HepG2 (cell line): ENCODE data around the gene UBE2D3. TPM values are rescaled to one million over a fixed set of nuclear protein-coding genes. Genes with fewer than 3 reads are reported as not detected.
A peak's percentile ranks its signal among the peaks of the same experiment; 100 is the strongest.

ENCODE experiments used
- ATAC-seq: fragments of 200-7000 bp; cut with Tn5 transposase; 3 replicates; pipeline ENCODE4 v1.9.1; 2020; ENCODE audit warnings: mild to moderate bottlenecking, moderate library complexity
- BruUV-seq: library from RNA; stranded (reverse); fragments of 400-500 nt; replicated peaks from 2 replicates; lab custom pipeline; 2021; lab: Mats Ljungman, UMichigan
- CTCF ChIA-PET: fragments of 300-600 bp; formaldehyde crosslinking; extraction: SDS; loops from one replicate; lab custom pipeline; 2021; ENCODE audit warnings: low total read pairs, inconsistent platforms, low intra/inter-chr PET ratio; lab: Yijun Ruan, JAX
- POLR2A ChIA-PET: fragments of 350-600 bp; sonication (Branson Sonifier 250); formaldehyde crosslinking; loops from one replicate; lab custom pipeline; 2020; ENCODE audit warnings: antibody characterized with exemption, inconsistent platforms; lab: Yijun Ruan, JAX
- DNase-seq: peaks from one replicate; pipeline ENCODE4 v3.0.0-alpha.2; 2015; ENCODE audit warnings: low spot score
- FAIRE-seq: peaks from 3 replicates; lab custom pipeline; 2011; peaks lifted over from hg19 to GRCh38; lab: Jason Lieb, UNC
- H2AFZ ChIP-seq: one replicate; pipeline ENCODE4 v1.6.1; 2011; ENCODE audit warnings: low read length, inconsistent platforms
- H3K27ac ChIP-seq: fragments of 300-600 bp; 3 replicates; pipeline ENCODE4 v1.8.0; 2011; ENCODE audit warnings: mixed run types, mild to moderate bottlenecking, mixed read lengths, low read length, inconsistent platforms; ENCODE audit not compliant: insufficient read depth; ENCODE audit errors: extremely low read length
- H3K27me3 ChIP-seq, 2 experiments: fragments of 200-600 bp in 1 of 2; 2 replicates in 1 of 2; 3 replicates in 1 of 2; pipeline versions ENCODE4 v1.6.0 to v1.8.0; 2011; ENCODE audit warnings: low read length in 2 of 2, mild to moderate bottlenecking in 2 of 2, moderate library complexity in 2 of 2, inconsistent platforms in 1 of 2; ENCODE audit not compliant: insufficient read depth in 2 of 2, control insufficient read depth in 1 of 2
- H3K36me3 ChIP-seq, 2 experiments: fragments of 200-600 bp in 1 of 2; replicated peaks in 1 of 2; 2 replicates in 1 of 2; 3 replicates in 1 of 2; pipeline versions ENCODE4 v1.5.1 to v1.8.0; 2011; ENCODE audit warnings: low read length in 2 of 2, inconsistent platforms in 1 of 2; ENCODE audit not compliant: insufficient read depth in 2 of 2, control insufficient read depth in 1 of 2
- H3K4me1 ChIP-seq: 2 replicates; pipeline ENCODE4 v1.5.1; 2012; ENCODE audit warnings: low read length, inconsistent platforms; ENCODE audit not compliant: insufficient read depth
- H3K4me2 ChIP-seq: 2 replicates; pipeline ENCODE4 v1.6.0; 2011; ENCODE audit warnings: low read depth, low read length, inconsistent platforms
- H3K4me3 ChIP-seq, 3 experiments: fragments of 200-600 bp in 1 of 3; sonication (generic), shearing (Covaris generic) in 1 of 3; replicated peaks in 1 of 3; 2 replicates each; pipeline ENCODE4 v1.5.1; 2011 to 2016; ENCODE audit warnings: low read length in 3 of 3, inconsistent platforms in 2 of 3, low read depth in 2 of 3, mild to moderate bottlenecking in 2 of 3, control low read depth in 1 of 3, mixed read lengths in 1 of 3; ENCODE audit not compliant: insufficient read depth in 1 of 3
- H3K79me2 ChIP-seq: one replicate; pipeline ENCODE4 v1.6.1; 2011; ENCODE audit warnings: low read length, inconsistent platforms; ENCODE audit not compliant: insufficient read depth
- H3K9ac ChIP-seq: 2 replicates; pipeline ENCODE4 v1.6.0; 2011; ENCODE audit warnings: mild to moderate bottlenecking, low read depth, low read length, inconsistent platforms; ENCODE audit not compliant: insufficient read depth
- H3K9me3 ChIP-seq: 2 replicates; pipeline ENCODE4 v1.5.1; 2012; ENCODE audit warnings: mild to moderate bottlenecking, low read length
- H4K20me1 ChIP-seq: 2 replicates; pipeline ENCODE4 v1.6.0; 2011; ENCODE audit warnings: inconsistent platforms, mild to moderate bottlenecking, low read length, moderate library complexity; ENCODE audit not compliant: insufficient read depth
- ARID5B ChIP-seq: IDR thresholded peaks from 2 replicates; pipeline ENCODE4 v1.4.0; 2020; ENCODE audit warnings: mild to moderate bottlenecking, missing genetic modification reagents
- ATF4 ChIP-seq, 2 experiments: fragments of 450-650 bp in 1 of 2; sonication (generic) in 1 of 2; formaldehyde crosslinking; IDR thresholded peaks; 2 replicates each; pipeline versions ENCODE4 v1.5.0 to v1.8.0; 2020 to 2022; ENCODE audit warnings: mild to moderate bottlenecking in 1 of 2, missing genetic modification reagents in 1 of 2
- CEBPB ChIP-seq: IDR thresholded peaks from 2 replicates; pipeline ENCODE4 v1.6.1; 2011; ENCODE audit warnings: low read depth, low read length, improper control_type of control experiment, borderline replicate concordance
- CEBPG ChIP-seq: IDR thresholded peaks from 2 replicates; pipeline ENCODE4 v1.6.1; 2016
- EHMT2 ChIP-seq: fragments of 200-600 bp; sonication (generic); IDR thresholded peaks from 2 replicates; pipeline ENCODE4 v1.7.0; 2017; ENCODE audit warnings: antibody characterized with exemption, low read depth, low read length, borderline replicate concordance
- ELF3 ChIP-seq: IDR thresholded peaks from 2 replicates; pipeline ENCODE4 v1.6.1; 2016; ENCODE audit warnings: missing genetic modification reagents, missing compliant biosample characterization
- GATAD2A ChIP-seq: IDR thresholded peaks from 2 replicates; pipeline ENCODE4 v1.6.1; 2016
- HNF4A ChIP-seq: sonication (generic); formaldehyde crosslinking; IDR thresholded peaks from 2 replicates; pipeline ENCODE4 v1.4.0; 2020; ENCODE audit warnings: missing genetic modification reagents
- NCOR1 ChIP-seq: fragments of 200-600 bp; sonication (generic); IDR thresholded peaks from 2 replicates; pipeline ENCODE4 v1.7.0; 2017; ENCODE audit warnings: antibody characterized with exemption, low read length, borderline replicate concordance
- PPARG ChIP-seq: conservative IDR thresholded peaks from 2 replicates; pipeline ENCODE4 v1.6.1; 2016; ENCODE audit warnings: missing biosample characterization, missing genetic modification reagents
- TBX3 ChIP-seq: fragments of 450-650 bp; IDR thresholded peaks from 2 replicates; pipeline ENCODE4 v1.6.1; 2017; ENCODE audit warnings: antibody characterized with exemption, mild to moderate bottlenecking, inconsistent platforms, borderline replicate concordance
- TRIM22 ChIP-seq: fragments of 450-650 bp; IDR thresholded peaks from 2 replicates; pipeline ENCODE4 v1.6.1; 2017
- ZNF18 ChIP-seq: sonication (generic); formaldehyde crosslinking; IDR thresholded peaks from 2 replicates; pipeline ENCODE4 v1.8.0; 2022; ENCODE audit warnings: mild to moderate bottlenecking, missing genetic modification reagents; ENCODE audit not compliant: insufficient replicate concordance
- ZNF3 ChIP-seq: IDR thresholded peaks from 2 replicates; pipeline ENCODE4 v1.7.0; 2017; ENCODE audit warnings: inconsistent platforms
- ZSCAN31 ChIP-seq: sonication (generic); formaldehyde crosslinking; IDR thresholded peaks from 2 replicates; pipeline ENCODE4 v1.5.0; 2020; ENCODE audit warnings: low read depth, mild to moderate bottlenecking, missing genetic modification reagents
- WGBS: methylation state at CpG from one replicate; pipeline ENCODE4 v1.1.6; 2017; ENCODE audit warnings: low lambda C conversion rate; 5-methylcytosine and 5-hydroxymethylcytosine counted together
- in situ Hi-C: cut with HindIII; loops from 2 replicates; pipeline ENCODE4 v1.10.0; 2017; ENCODE audit warnings: low pct_unique_long_range_greater_than_20kb; ENCODE audit not compliant: extremely low pct_ligation_motif_present
- intact Hi-C: fragments of 100-400 bp; cut with micrococcal nuclease; formaldehyde crosslinking; loops from one replicate; pipeline ENCODE4 v1.10.0; 2022; ENCODE audit not compliant: unreplicated experiment
- polyA plus RNA-seq, 8 experiments: library from polyadenylated mRNA; depleted of rRNA in 3 of 8; stranded (reverse) in 7 of 8; unstranded in 1 of 8; fragments of >200 nt; fragmentation: Illumina TruSeq in 4 of 8; extraction: Trizol in 4 of 8; gene quantifications; 2 replicates each; pipeline versions ENCODE4 v1.2.1 to v1.2.3, GENCODE V29; 2011 to 2016; ENCODE audit warnings: low read depth in 4 of 8, missing spikeins in 1 of 8, mixed read lengths in 1 of 8; ENCODE audit not compliant: insufficient read depth in 1 of 8
- total RNA-seq, 5 experiments: library from RNA; depleted of rRNA; stranded (reverse); fragments of >200 nt; fragmentation: Illumina TruSeq; extraction: Trizol; gene quantifications; 2 replicates each; pipeline ENCODE4 v1.2.3, GENCODE V29; 2016; ENCODE audit warnings: low read depth in 1 of 5

The UBE2D3 gene
- total and polyA plus RNA-seq, 2 of the 13 experiments (the other 11 are each of a cell fraction or from before 2014, with no cell fraction given), result 224 to 293 TPM

- no peak overlapping the region for H3K4me2 ChIP-seq
- ATAC-seq, result peak; percentile 69
- peaks cover 11% of the 10 kb centered on the region for H3K4me1 ChIP-seq
- ChIA-PET CTCF (no interaction called here), POLR2A (interaction anchor here (1.5 to 3.8 kb wide), 2 partner anchors 17 to 22 kb away, joined by 5 to 20 read pairs; partner anchors contain the start of gene UBE2D3)
- WGBS, result 39% methylated on average over 2 of the region's 2 CpGs
- DNase-seq, result peak; percentile 48
- no peak overlapping the region for H3K4me3 ChIP-seq
- H3K27me3 ChIP-seq, result no peaks in the 10 kb centered on the region
- no peaks in the 10 kb centered on the region for H3K36me3 ChIP-seq
- FAIRE-seq, result no peak
- no peak overlapping the region for H3K9ac ChIP-seq
- in situ Hi-C loops, result no loop called here
- intact Hi-C loops, result no loop called here
- TF ChIP-seq CEBPG (CRISPR knock-in tag), result peak; percentile 69
- TF ChIP-seq CEBPB, result peak; percentile 75; the same call in 1 of the 2 replicates
- 0 out of 2 replicates have a peak, but pooled peaks have one; percentile 22 for TF ChIP-seq ARID5B (CRISPR knock-in tag)
- 0 out of 2 replicates have a peak, but pooled peaks have one; percentile 12 for TF ChIP-seq GATAD2A (CRISPR knock-in tag)
- 0 out of 2 replicates have a peak, but pooled peaks have one; percentile 31 for TF ChIP-seq EHMT2
- no peak for TF ChIP-seq PPARG (CRISPR knock-in tag)
- TF ChIP-seq ZSCAN31, result no peak
- TF ChIP-seq ZNF18 (CRISPR knock-in tag), result no peak
- peak; percentile 49; the same call in 1 of the 2 replicates for TF ChIP-seq NCOR1
- peak; percentile 72 for TF ChIP-seq HNF4A
- TF ChIP-seq ELF3 (CRISPR knock-in tag), result 0 out of 2 replicates have a peak, but pooled peaks have one; percentile 43
- TF ChIP-seq TBX3, result no peak
- no peak for TF ChIP-seq TRIM22
- TF ChIP-seq ZNF3, result no peak
- 0 out of 4 replicates have a peak, but pooled peaks of 1 of the 2 experiments have one; percentile 18 for TF ChIP-seq ATF4 (CRISPR knock-in tag; IDR thresholded peaks at IDR 0.05)
- H3K27ac ChIP-seq, result no peak overlapping the region
- H3K9me3 ChIP-seq, result no peaks in the 10 kb centered on the region
- no peaks in the 10 kb centered on the region for H4K20me1 ChIP-seq
- no peak overlapping the region for H2AFZ ChIP-seq
- no peaks in the 10 kb centered on the region for H3K79me2 ChIP-seq
- BruUV-seq, result no TSS peak
Observed at GRCh38 chr4:102850370-102850769, 23.0 kb upstream of the UBE2D3 start.
